Measurements from ENCODE around the gene SELENOM.

GRCh38 chr22:31094021-31094551 lies 13.3 kb downstream of the SELENOM start:
- no peak for TF ChIP-seq CTCF (conservative IDR thresholded peaks at IDR 0.05 in 1 of 2, IDR thresholded peaks at IDR 0.05 in 1 of 2; ENCODE audit: low read depth in 1 of 2, low read length in 2 of 2)
- no peak for TF ChIP-seq EZH2 (IDR thresholded peaks at IDR 0.05; ENCODE audit: low read length, missing control alignments)
